Fibroblast of pulmonary artery (primary cell): ENCODE data around the gene BLOC1S3.
A peak's percentile ranks its signal among the peaks of the same experiment; 100 is the strongest.

Experiments used
- DNase-seq: peaks from one replicate; pipeline ENCODE4 v3.0.0-alpha.2; 2010; ENCODE audit warnings: low read depth
- H3K4me3 ChIP-seq: replicated peaks from 2 replicates; pipeline ENCODE4 v1.5.1; 2011; ENCODE audit warnings: low read depth, mild to moderate bottlenecking, control low read depth, low read length, moderate library complexity
- CTCF ChIP-seq: IDR thresholded peaks from 2 replicates; pipeline ENCODE4 v1.5.1; 2011; ENCODE audit warnings: mild to moderate bottlenecking, control low read depth, low read length, inconsistent platforms; ENCODE audit errors: missing control alignments

Gene BLOC1S3

GRCh38 chr19:45151821-45152503, 26.6 kb upstream of the BLOC1S3 start:
- TF ChIP-seq CTCF = no peak
- H3K4me3 ChIP-seq = no peak overlapping the region
- DNase-seq = no peak

GRCh38 chr19:45152504-45153338, 25.9 kb upstream of the BLOC1S3 start:
- TF ChIP-seq CTCF = no peak
- peak; percentile 54 for DNase-seq
- no peak overlapping the region for H3K4me3 ChIP-seq

- H3K4me3 ChIP-seq = no peak overlapping the region
- TF ChIP-seq CTCF = no peak
- DNase-seq = peak; percentile 33
These were observed 25.1 kb upstream of the BLOC1S3 start for GRCh38 chr19:45153339-45154063.

GRCh38 chr19:45154064-45154827, 24.3 kb upstream of the BLOC1S3 start:
- TF ChIP-seq CTCF = no peak
- H3K4me3 ChIP-seq = no peak overlapping the region
- DNase-seq = peak; percentile 85

- no peak for DNase-seq
- no peak overlapping the region for H3K4me3 ChIP-seq
- TF ChIP-seq CTCF = no peak
These were observed 22.5 kb upstream of the BLOC1S3 start for GRCh38 chr19:45156011-45156630.

GRCh38 chr19:45156751-45157150, 21.8 kb upstream of the BLOC1S3 start:
- TF ChIP-seq CTCF = no peak
- DNase-seq = no peak
- H3K4me3 ChIP-seq = no peak overlapping the region
